HL-60 (cell line): ENCODE results near the gene IGSF22.

Experiments used
- DNase-seq, 2 experiments: peaks; one replicate each; pipeline ENCODE4 v3.0.0-alpha.2; 2010 to 2020; ENCODE audit warnings: low read depth in 1 of 2, low spot score in 1 of 2
- H3K27ac ChIP-seq: fragments of 250-450 bp; sonication (Bioruptor Pico); replicated peaks from 2 replicates; pipeline ENCODE4 v1.5.1; 2020; ENCODE audit warnings: mild to moderate bottlenecking, moderate library complexity
- H3K27me3 ChIP-seq: fragments of 250-450 bp; sonication (Bioruptor Pico); 2 replicates; pipeline ENCODE4 v1.5.1; 2021; ENCODE audit warnings: mild to moderate bottlenecking, moderate library complexity; ENCODE audit not compliant: insufficient read depth, poor library complexity, severe bottlenecking
- H3K4me3 ChIP-seq: replicated peaks from 2 replicates; pipeline ENCODE4 v1.5.1; 2011; ENCODE audit warnings: mild to moderate bottlenecking, control low read depth, low read length; ENCODE audit not compliant: insufficient read depth
- CTCF ChIP-seq: IDR thresholded peaks from one replicate; pipeline ENCODE4 v1.5.1; 2011; ENCODE audit warnings: low read length, control low read depth, inconsistent platforms; ENCODE audit not compliant: insufficient read depth
- GABPA ChIP-seq: IDR thresholded peaks from 2 replicates; pipeline ENCODE4 v1.6.1; 2012; ENCODE audit warnings: low read depth
- POLR2AphosphoS5 ChIP-seq: IDR thresholded peaks from 2 replicates; pipeline ENCODE4 v1.6.1; 2012; ENCODE audit warnings: low read depth
- REST ChIP-seq: IDR thresholded peaks from 2 replicates; pipeline ENCODE4 v1.6.1; 2012; ENCODE audit warnings: low read depth; ENCODE audit not compliant: insufficient replicate concordance
- SPI1 ChIP-seq: IDR thresholded peaks from 2 replicates; pipeline ENCODE4 v1.6.1; 2012; ENCODE audit warnings: low read depth, mild to moderate bottlenecking, borderline replicate concordance

Gene IGSF22

GRCh38 chr11:18743900-18744514 is 18.0 kb upstream of the IGSF22 start:
- Histone ChIP-seq H3K27ac (no peak overlapping the region), H3K27me3 (no peaks in the 10 kb centered on the region), H3K4me3 (no peak overlapping the region)
- no peak for DNase-seq
- no peak for TF ChIP-seq CTCF
- no peak for TF ChIP-seq SPI1
- TF ChIP-seq POLR2AphosphoS5, result no peak

- H3K4me3 ChIP-seq, result no peak overlapping the region
- no peak overlapping the region for H3K27ac ChIP-seq
- no peak for TF ChIP-seq CTCF
- TF ChIP-seq SPI1, result no peak
- TF ChIP-seq POLR2AphosphoS5, result no peak
- TF ChIP-seq GABPA, result no peak
- no peak for TF ChIP-seq REST
- DNase-seq, result no peak
- no peaks in the 10 kb centered on the region for H3K27me3 ChIP-seq
Measured at GRCh38 chr11:18743365-18743764, 17.4 kb upstream of the IGSF22 start.

- TF ChIP-seq CTCF (no peak), GABPA (no peak), SPI1 (no peak), POLR2AphosphoS5 (no peak), REST (no peak)
- no peak for DNase-seq
- H3K4me3 ChIP-seq, result no peak overlapping the region
- H3K27me3 ChIP-seq, result no peaks in the 10 kb centered on the region
- H3K27ac ChIP-seq, result no peak overlapping the region
Measured at GRCh38 chr11:18741783-18742182, 15.8 kb upstream of the IGSF22 start.

GRCh38 chr11:18739685-18740084 is 13.7 kb upstream of the IGSF22 start:
- H3K27ac ChIP-seq, result no peak overlapping the region
- H3K4me3 ChIP-seq, result no peak overlapping the region
- no peaks in the 10 kb centered on the region for H3K27me3 ChIP-seq
- TF ChIP-seq POLR2AphosphoS5, result no peak
- no peak for TF ChIP-seq SPI1
- TF ChIP-seq CTCF, result no peak
- TF ChIP-seq GABPA, result no peak
- no peak for TF ChIP-seq REST
- no peak for DNase-seq
